ENCODE data around the gene CNTNAP2. TPM values are rescaled to one million over a fixed set of nuclear protein-coding genes. Genes with fewer than 3 reads are reported as not detected.

Gene CNTNAP2
- total RNA-seq, 1 experiment from 2014 or later = 42.5 TPM

GRCh38 chr7:148083448-148083847, 1966.8 kb downstream of the CNTNAP2 start:
- Mint-ChIP-seq H3K27ac (ENCODE audit: unreplicated experiment) (no peak overlapping the region), H3K4me1 (ENCODE audit: low read depth, unreplicated experiment) (no peaks in the 10 kb centered on the region), H3K9me3 (ENCODE audit: unreplicated experiment) (peaks cover 18% of the 10 kb centered on the region), H3K36me3 (ENCODE audit: insufficient read depth, unreplicated experiment) (no peaks in the 10 kb centered on the region), H3K4me3 (ENCODE audit: unreplicated experiment) (no peak overlapping the region), H3K27me3 (ENCODE audit: insufficient read depth, unreplicated experiment) (peaks cover 6% of the 10 kb centered on the region)
- H3K4me1 ChIP-seq = peaks cover 4% of the 10 kb centered on the region; the same call in 1 of the 2 replicates
- H3K36me3 ChIP-seq (ENCODE audit: control insufficient read depth, insufficient read depth, low read length) = no peaks in the 10 kb centered on the region
- intact Hi-C loops (cut with micrococcal nuclease; ENCODE audit: unreplicated experiment) = no loop called here
- H3K27me3 ChIP-seq (replicated peaks; ENCODE audit: control insufficient read depth, insufficient read depth, low read length) = no peaks in the 10 kb centered on the region
- POLR2A ChIA-PET = no interaction called here
- TF ChIP-seq, protein P1, sequence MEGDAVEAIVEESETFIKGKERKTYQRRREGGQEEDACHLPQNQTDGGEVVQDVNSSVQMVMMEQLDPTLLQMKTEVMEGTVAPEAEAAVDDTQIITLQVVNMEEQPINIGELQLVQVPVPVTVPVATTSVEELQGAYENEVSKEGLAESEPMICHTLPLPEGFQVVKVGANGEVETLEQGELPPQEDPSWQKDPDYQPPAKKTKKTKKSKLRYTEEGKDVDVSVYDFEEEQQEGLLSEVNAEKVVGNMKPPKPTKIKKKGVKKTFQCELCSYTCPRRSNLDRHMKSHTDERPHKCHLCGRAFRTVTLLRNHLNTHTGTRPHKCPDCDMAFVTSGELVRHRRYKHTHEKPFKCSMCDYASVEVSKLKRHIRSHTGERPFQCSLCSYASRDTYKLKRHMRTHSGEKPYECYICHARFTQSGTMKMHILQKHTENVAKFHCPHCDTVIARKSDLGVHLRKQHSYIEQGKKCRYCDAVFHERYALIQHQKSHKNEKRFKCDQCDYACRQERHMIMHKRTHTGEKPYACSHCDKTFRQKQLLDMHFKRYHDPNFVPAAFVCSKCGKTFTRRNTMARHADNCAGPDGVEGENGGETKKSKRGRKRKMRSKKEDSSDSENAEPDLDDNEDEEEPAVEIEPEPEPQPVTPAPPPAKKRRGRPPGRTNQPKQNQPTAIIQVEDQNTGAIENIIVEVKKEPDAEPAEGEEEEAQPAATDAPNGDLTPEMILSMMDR (IDR thresholded peaks at IDR 0.05; ENCODE audit: insufficient read depth in 1 of 2, low read depth in 1 of 2, low read length in 1 of 2, severe bottlenecking in 1 of 2, unreplicated experiment in 1 of 2) = no peak
- 0 out of 2 replicates have a peak, but pooled peaks cover 2% of the 10 kb centered on the region for H3K9me3 ChIP-seq
- no peak overlapping the region for H3K4me3 ChIP-seq (ENCODE audit: low read depth, low read length)
- CTCF ChIA-PET = no interaction called here
- BruUV-seq (replicated peaks) = no TSS peak
- no peak for DNase-seq

DNA sequence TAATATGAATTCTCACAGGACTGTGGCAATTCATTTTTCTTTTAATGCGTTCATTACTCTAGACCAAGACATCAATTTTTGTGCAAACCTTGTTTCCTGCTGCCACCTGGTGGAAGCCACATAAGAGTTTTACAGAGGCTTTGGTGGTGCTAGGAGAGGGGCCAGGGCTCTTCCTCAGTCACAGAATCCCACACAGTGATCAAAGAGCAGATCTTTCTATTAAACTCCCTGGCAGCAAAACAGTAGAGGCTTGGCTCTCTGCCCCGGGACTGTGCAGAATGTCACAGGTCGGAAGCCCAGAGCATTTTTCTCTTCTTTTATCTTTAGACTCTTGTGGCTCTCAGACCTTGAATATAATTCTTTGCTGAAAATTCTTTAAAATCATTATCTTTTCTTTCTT, 1967.5 kb downstream of the CNTNAP2 start:
- Histone ChIP-seq H3K4me3 (ENCODE audit: low read depth, low read length) (no peak overlapping the region), H3K27me3 (replicated peaks; ENCODE audit: control insufficient read depth, insufficient read depth, low read length) (no peaks in the 10 kb centered on the region), H3K36me3 (ENCODE audit: control insufficient read depth, insufficient read depth, low read length) (no peaks in the 10 kb centered on the region), H3K9me3 (0 out of 2 replicates have a peak, but pooled peaks cover 2% of the 10 kb centered on the region), H3K4me1 (peaks cover 4% of the 10 kb centered on the region; the same call in 1 of the 2 replicates)
- DNase-seq = peak; percentile 62 to 64
- intact Hi-C loops (cut with micrococcal nuclease; ENCODE audit: unreplicated experiment) = loop anchor here (1.0 kb wide), 4 partner anchors 58 to 839 kb away; no protein-coding TSS in a partner anchor
- H3K4me1 Mint-ChIP-seq (ENCODE audit: low read depth, unreplicated experiment) = no peaks in the 10 kb centered on the region
- no peaks in the 10 kb centered on the region for H3K36me3 Mint-ChIP-seq (ENCODE audit: insufficient read depth, unreplicated experiment)
- H3K9me3 Mint-ChIP-seq (ENCODE audit: unreplicated experiment) = peaks cover 18% of the 10 kb centered on the region
- BruUV-seq (replicated peaks) = no TSS peak
- peaks cover 6% of the 10 kb centered on the region for H3K27me3 Mint-ChIP-seq (ENCODE audit: insufficient read depth, unreplicated experiment)
- POLR2A ChIA-PET = no interaction called here
- TF ChIP-seq, protein P1 (IDR thresholded peaks at IDR 0.05; ENCODE audit: insufficient read depth in 1 of 2, low read depth in 1 of 2, low read length in 1 of 2, severe bottlenecking in 1 of 2, unreplicated experiment in 1 of 2) = peak; percentile 74 to 79
- CTCF ChIA-PET = no interaction called here
- no peak overlapping the region for H3K4me3 Mint-ChIP-seq (ENCODE audit: unreplicated experiment)
- H3K27ac Mint-ChIP-seq (ENCODE audit: unreplicated experiment) = no peak overlapping the region

DNA sequence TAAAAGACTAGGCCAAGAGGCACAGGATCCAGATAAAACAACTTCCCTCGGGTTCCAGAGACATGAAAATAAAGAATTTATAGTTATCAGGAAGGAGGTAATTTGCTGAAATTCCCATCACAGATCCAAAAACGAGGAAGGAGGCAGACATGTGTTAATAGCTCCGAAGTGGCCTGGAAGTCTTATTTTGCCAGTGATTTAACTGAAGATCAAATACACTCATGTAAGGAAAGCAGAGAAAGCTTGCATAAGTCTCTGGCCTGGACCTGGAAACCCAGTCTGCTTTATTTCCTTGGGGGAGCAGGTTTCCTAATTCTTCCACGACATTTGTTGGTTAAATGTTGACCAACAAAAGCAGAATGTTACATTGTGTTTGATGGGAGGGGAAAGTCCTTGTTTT, 1975.3 kb downstream of the CNTNAP2 start:
- H3K36me3 Mint-ChIP-seq (ENCODE audit: insufficient read depth, unreplicated experiment) = no peaks in the 10 kb centered on the region
- ChIA-PET CTCF (interaction anchor here (1.1 kb wide), 1 partner anchor 51 kb away, joined by 9 read pairs; no protein-coding TSS in a partner anchor), POLR2A (no interaction called here)
- TF ChIP-seq, protein P1 (IDR thresholded peaks at IDR 0.05; ENCODE audit: insufficient read depth in 1 of 2, low read depth in 1 of 2, low read length in 1 of 2, severe bottlenecking in 1 of 2, unreplicated experiment in 1 of 2) = no peak
- no peak overlapping the region for H3K27ac Mint-ChIP-seq (ENCODE audit: unreplicated experiment)
- H3K4me3 Mint-ChIP-seq (ENCODE audit: unreplicated experiment) = no peak overlapping the region
- no peaks in the 10 kb centered on the region for H3K4me1 ChIP-seq
- BruUV-seq (replicated peaks) = no TSS peak
- intact Hi-C loops (cut with micrococcal nuclease; ENCODE audit: unreplicated experiment) = no loop called here
- no peaks in the 10 kb centered on the region for H3K27me3 ChIP-seq (replicated peaks; ENCODE audit: control insufficient read depth, insufficient read depth, low read length)
- peaks cover 3% of the 10 kb centered on the region for H3K27me3 Mint-ChIP-seq (ENCODE audit: insufficient read depth, unreplicated experiment)
- H3K9me3 Mint-ChIP-seq (ENCODE audit: unreplicated experiment) = no peaks in the 10 kb centered on the region
- H3K4me1 Mint-ChIP-seq (ENCODE audit: low read depth, unreplicated experiment) = no peaks in the 10 kb centered on the region
- 0 out of 2 replicates have a peak, but pooled peaks cover 2% of the 10 kb centered on the region for H3K9me3 ChIP-seq
- H3K36me3 ChIP-seq (ENCODE audit: control insufficient read depth, insufficient read depth, low read length) = no peaks in the 10 kb centered on the region
- no peak for DNase-seq
- no peak overlapping the region for H3K4me3 ChIP-seq (ENCODE audit: low read depth, low read length)

All from Caco-2 (cell line).